Panc1 (cell line): ENCODE data around the gene MAL. TPM values are rescaled to one million over a fixed set of nuclear protein-coding genes. Genes with fewer than 3 reads are reported as not detected.

Source experiments
- ATAC-seq: fragments of 200-7000 bp; cut with Tn5 transposase; 2 replicates; pipeline ENCODE4 v1.9.1; 2020; ENCODE audit warnings: mild to moderate bottlenecking, moderate library complexity
- BruUV-seq: library from RNA; stranded (reverse); fragments of 400-500 nt; replicated peaks from 2 replicates; lab custom pipeline; 2021; lab: Mats Ljungman, UMichigan
- CTCF ChIA-PET: fragments of 300-600 bp; sonication (Branson Sonifier 250); formaldehyde crosslinking; loops from one replicate; lab custom pipeline; 2022; ENCODE audit warnings: antibody characterized with exemption; lab: Charles Lee
- POLR2A ChIA-PET: fragments of 300-600 bp; sonication (Branson Sonifier 250); formaldehyde crosslinking; loops from one replicate; lab custom pipeline; 2022; ENCODE audit warnings: antibody characterized with exemption; lab: Charles Lee
- DNase-seq: peaks from one replicate; pipeline ENCODE4 v3.0.0-alpha.2; 2010; ENCODE audit warnings: low read depth, low spot score
- H3K27ac ChIP-seq: 2 replicates; pipeline ENCODE4 v1.5.1; 2011; ENCODE audit warnings: mild to moderate bottlenecking, low read length, inconsistent platforms
- H3K27me3 ChIP-seq: fragments of 200-500 bp; sonication (Bioruptor generic); 2 replicates; pipeline ENCODE4 v1.6.0; 2014; ENCODE audit warnings: low read length, inconsistent platforms; ENCODE audit not compliant: control insufficient read depth, insufficient read depth
- H3K36me3 ChIP-seq: fragments of 200-500 bp; sonication (Bioruptor generic); 2 replicates; pipeline ENCODE4 v1.5.1; 2014; ENCODE audit warnings: inconsistent platforms, mild to moderate bottlenecking, low read length, moderate library complexity; ENCODE audit not compliant: control insufficient read depth, insufficient read depth
- H3K4me1 ChIP-seq: 2 replicates; pipeline ENCODE4 v1.5.1; 2011; ENCODE audit warnings: inconsistent platforms, mild to moderate bottlenecking, low read length, moderate library complexity; ENCODE audit not compliant: control insufficient read depth, insufficient read depth
- H3K4me3 ChIP-seq, 2 experiments: 2 replicates each; pipeline ENCODE4 v1.5.1; 2011 to 2012; ENCODE audit warnings: low read depth in 2 of 2, low read length in 2 of 2, mild to moderate bottlenecking in 2 of 2, inconsistent platforms in 1 of 2, moderate library complexity in 1 of 2
- H3K9me3 ChIP-seq: fragments of 200-500 bp; sonication (Bioruptor generic); 2 replicates; pipeline ENCODE4 v1.5.1; 2014; ENCODE audit warnings: low read depth, mild to moderate bottlenecking, inconsistent platforms, low read length, moderate library complexity; ENCODE audit not compliant: control insufficient read depth, insufficient read depth
- CTCF ChIP-seq: fragments of 450-650 bp; IDR thresholded peaks from 2 replicates; pipeline ENCODE4 v1.5.1; 2017; ENCODE audit warnings: mild to moderate bottlenecking
- POLR2AphosphoS5 ChIP-seq: IDR thresholded peaks from 2 replicates; pipeline ENCODE4 v1.6.1; 2012; ENCODE audit warnings: mild to moderate bottlenecking, low read depth, low read length, moderate library complexity
- REST ChIP-seq, 2 experiments: IDR thresholded peaks; 2 replicates each; pipeline ENCODE4 v1.6.1; 2011 to 2012; ENCODE audit warnings: low read depth in 2 of 2, control low read depth in 1 of 2, low read length in 1 of 2, mild to moderate bottlenecking in 1 of 2, moderate library complexity in 1 of 2; ENCODE audit not compliant: insufficient read depth in 1 of 2
- SIN3A ChIP-seq: IDR thresholded peaks from 2 replicates; pipeline ENCODE4 v1.6.1; 2012; ENCODE audit warnings: low read depth, mild to moderate bottlenecking, low read length, moderate library complexity, borderline replicate concordance; ENCODE audit not compliant: insufficient read depth
- TCF7L2 ChIP-seq: IDR thresholded peaks from 2 replicates; pipeline ENCODE4 v1.6.1; 2011; ENCODE audit warnings: mild to moderate bottlenecking, low read depth, low read length, inconsistent platforms
- in situ Hi-C: cut with HindIII; loops from 2 replicates; pipeline ENCODE4 v1.10.0; 2016; ENCODE audit warnings: low sequenced_read_pairs, low pct_unique_long_range_greater_than_20kb
- intact Hi-C: fragments of 100-400 bp; cut with micrococcal nuclease; formaldehyde crosslinking; loops from one replicate; pipeline ENCODE4 v1.10.0; 2022; ENCODE audit not compliant: unreplicated experiment
- total RNA-seq: library from RNA; stranded (reverse); gene quantifications from one replicate; pipeline ENCODE4 v1.2.1, GENCODE V29; 2021; ENCODE audit not compliant: unreplicated experiment

Gene MAL
- total RNA-seq, 1 experiment from 2014 or later, result 1.3 TPM

GRCh38 chr2:95060446-95061118 lies 35.1 kb downstream of the MAL start:
- Histone ChIP-seq H3K4me1 (no peaks in the 10 kb centered on the region), H3K4me3 (no peak overlapping the region), H3K27ac (no peak overlapping the region), H3K27me3 (no peaks in the 10 kb centered on the region), H3K36me3 (no peaks in the 10 kb centered on the region), H3K9me3 (no peaks in the 10 kb centered on the region)
- no peak for DNase-seq
- no TSS peak for BruUV-seq
- ChIA-PET CTCF (no interaction called here), POLR2A (no interaction called here)
- in situ Hi-C loops, result no loop called here
- intact Hi-C loops, result no loop called here
- TF ChIP-seq CTCF (no peak), TCF7L2 (no peak), POLR2AphosphoS5 (no peak), SIN3A (no peak), REST (IDR thresholded peaks at IDR 0.05; ENCODE audit: insufficient read depth in 1 of 2, low read depth in 2 of 2, low read length in 1 of 2) (no peak)
- 0 out of 2 replicates have a peak, but pooled peaks have one; percentile 27 for ATAC-seq

GRCh38 chr2:95061119-95061512 lies 35.6 kb downstream of the MAL start:
- intact Hi-C loops (no loop called here), in situ Hi-C loops (no loop called here)
- DNase-seq, result no peak
- Histone ChIP-seq H3K27ac (no peak overlapping the region), H3K27me3 (no peaks in the 10 kb centered on the region), H3K36me3 (no peaks in the 10 kb centered on the region), H3K4me1 (no peaks in the 10 kb centered on the region), H3K4me3 (no peak overlapping the region), H3K9me3 (no peaks in the 10 kb centered on the region)
- ChIA-PET POLR2A (no interaction called here), CTCF (no interaction called here)
- TF ChIP-seq TCF7L2, result no peak
- TF ChIP-seq REST (IDR thresholded peaks at IDR 0.05; ENCODE audit: insufficient read depth in 1 of 2, low read depth in 2 of 2, low read length in 1 of 2), result no peak
- no peak for TF ChIP-seq SIN3A
- TF ChIP-seq POLR2AphosphoS5, result no peak
- TF ChIP-seq CTCF, result no peak
- no TSS peak for BruUV-seq
- no peak for ATAC-seq
